Measurements from ENCODE around the gene LY6G6C.

Gene LY6G6C

DNA sequence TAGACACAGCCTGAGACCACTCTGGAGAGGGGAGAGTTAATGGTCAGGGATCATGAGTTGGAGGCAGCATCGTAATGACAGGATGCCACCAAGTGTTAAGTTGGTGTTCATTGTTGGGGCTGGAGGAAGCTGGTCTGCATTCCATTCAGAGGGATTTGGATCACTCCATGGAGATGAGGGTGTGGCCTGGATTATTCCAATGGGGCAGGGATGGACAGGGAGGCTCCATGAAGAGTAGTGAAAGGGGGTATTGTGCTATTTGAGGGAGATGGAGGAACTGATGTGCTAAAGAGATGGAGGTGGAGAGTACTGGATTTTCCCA lies 42.0 kb upstream of the LY6G6C start (continued):
- TF ChIP-seq, protein P1, sequence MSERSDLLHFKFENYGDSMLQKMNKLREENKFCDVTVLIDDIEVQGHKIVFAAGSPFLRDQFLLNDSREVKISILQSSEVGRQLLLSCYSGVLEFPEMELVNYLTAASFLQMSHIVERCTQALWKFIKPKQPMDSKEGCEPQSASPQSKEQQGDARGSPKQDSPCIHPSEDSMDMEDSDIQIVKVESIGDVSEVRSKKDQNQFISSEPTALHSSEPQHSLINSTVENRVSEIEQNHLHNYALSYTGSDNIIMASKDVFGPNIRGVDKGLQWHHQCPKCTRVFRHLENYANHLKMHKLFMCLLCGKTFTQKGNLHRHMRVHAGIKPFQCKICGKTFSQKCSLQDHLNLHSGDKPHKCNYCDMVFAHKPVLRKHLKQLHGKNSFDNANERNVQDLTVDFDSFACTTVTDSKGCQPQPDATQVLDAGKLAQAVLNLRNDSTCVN (tag by site-specific recombination; optimal IDR thresholded peaks at IDR 0.05): no peak
- TF ChIP-seq, protein P2, sequence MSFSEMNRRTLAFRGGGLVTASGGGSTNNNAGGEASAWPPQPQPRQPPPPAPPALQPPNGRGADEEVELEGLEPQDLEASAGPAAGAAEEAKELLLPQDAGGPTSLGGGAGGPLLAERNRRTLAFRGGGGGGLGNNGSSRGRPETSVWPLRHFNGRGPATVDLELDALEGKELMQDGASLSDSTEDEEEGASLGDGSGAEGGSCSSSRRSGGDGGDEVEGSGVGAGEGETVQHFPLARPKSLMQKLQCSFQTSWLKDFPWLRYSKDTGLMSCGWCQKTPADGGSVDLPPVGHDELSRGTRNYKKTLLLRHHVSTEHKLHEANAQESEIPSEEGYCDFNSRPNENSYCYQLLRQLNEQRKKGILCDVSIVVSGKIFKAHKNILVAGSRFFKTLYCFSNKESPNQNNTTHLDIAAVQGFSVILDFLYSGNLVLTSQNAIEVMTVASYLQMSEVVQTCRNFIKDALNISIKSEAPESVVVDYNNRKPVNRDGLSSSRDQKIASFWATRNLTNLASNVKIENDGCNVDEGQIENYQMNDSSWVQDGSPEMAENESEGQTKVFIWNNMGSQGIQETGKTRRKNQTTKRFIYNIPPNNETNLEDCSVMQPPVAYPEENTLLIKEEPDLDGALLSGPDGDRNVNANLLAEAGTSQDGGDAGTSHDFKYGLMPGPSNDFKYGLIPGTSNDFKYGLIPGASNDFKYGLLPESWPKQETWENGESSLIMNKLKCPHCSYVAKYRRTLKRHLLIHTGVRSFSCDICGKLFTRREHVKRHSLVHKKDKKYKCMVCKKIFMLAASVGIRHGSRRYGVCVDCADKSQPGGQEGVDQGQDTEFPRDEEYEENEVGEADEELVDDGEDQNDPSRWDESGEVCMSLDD (tag by site-specific recombination; IDR thresholded peaks at IDR 0.05): no peak
- TF ChIP-seq, protein P3, sequence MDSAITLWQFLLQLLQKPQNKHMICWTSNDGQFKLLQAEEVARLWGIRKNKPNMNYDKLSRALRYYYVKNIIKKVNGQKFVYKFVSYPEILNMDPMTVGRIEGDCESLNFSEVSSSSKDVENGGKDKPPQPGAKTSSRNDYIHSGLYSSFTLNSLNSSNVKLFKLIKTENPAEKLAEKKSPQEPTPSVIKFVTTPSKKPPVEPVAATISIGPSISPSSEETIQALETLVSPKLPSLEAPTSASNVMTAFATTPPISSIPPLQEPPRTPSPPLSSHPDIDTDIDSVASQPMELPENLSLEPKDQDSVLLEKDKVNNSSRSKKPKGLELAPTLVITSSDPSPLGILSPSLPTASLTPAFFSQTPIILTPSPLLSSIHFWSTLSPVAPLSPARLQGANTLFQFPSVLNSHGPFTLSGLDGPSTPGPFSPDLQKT (IDR thresholded peaks at IDR 0.05; ENCODE audit: borderline replicate concordance, low read depth, low read length): no peak
- no peak for TF ChIP-seq ZNF560 (tag by site-specific recombination; IDR thresholded peaks at IDR 0.05; ENCODE audit: borderline replicate concordance)
- TF ChIP-seq KLF10 (tag by site-specific recombination; IDR thresholded peaks at IDR 0.05): no peak
- TF ChIP-seq ZNF624 (tag by site-specific recombination; IDR thresholded peaks at IDR 0.05): no peak
- TF ChIP-seq ZNF311 (tag by site-specific recombination; IDR thresholded peaks at IDR 0.05; ENCODE audit: borderline replicate concordance): no peak
- no peak for TF ChIP-seq ZNF214 (tag by site-specific recombination; IDR thresholded peaks at IDR 0.05; ENCODE audit: borderline replicate concordance)
- TF ChIP-seq, protein P4, sequence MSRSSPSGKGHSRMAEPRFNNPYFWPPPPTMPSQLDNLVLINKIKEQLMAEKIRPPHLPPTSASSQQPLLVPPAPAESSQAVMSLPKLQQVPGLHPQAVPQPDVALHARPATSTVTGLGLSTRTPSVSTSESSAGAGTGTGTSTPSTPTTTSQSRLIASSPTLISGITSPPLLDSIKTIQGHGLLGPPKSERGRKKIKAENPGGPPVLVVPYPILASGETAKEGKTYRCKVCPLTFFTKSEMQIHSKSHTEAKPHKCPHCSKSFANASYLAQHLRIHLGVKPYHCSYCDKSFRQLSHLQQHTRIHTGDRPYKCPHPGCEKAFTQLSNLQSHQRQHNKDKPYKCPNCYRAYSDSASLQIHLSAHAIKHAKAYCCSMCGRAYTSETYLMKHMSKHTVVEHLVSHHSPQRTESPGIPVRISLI (tag by site-specific recombination; IDR thresholded peaks at IDR 0.05): no peak
- TF ChIP-seq SP3 (tag by site-specific recombination; IDR thresholded peaks at IDR 0.05): no peak
- no peak for TF ChIP-seq ZNF747 (tag by site-specific recombination; IDR thresholded peaks at IDR 0.05)
- TF ChIP-seq EGR2 (tag by site-specific recombination; IDR thresholded peaks at IDR 0.05; ENCODE audit: low read depth): no peak
- TF ChIP-seq SCRT1 (tag by site-specific recombination; IDR thresholded peaks at IDR 0.05; ENCODE audit: borderline replicate concordance): no peak
- TF ChIP-seq TRIM28 (IDR thresholded peaks at IDR 0.05; ENCODE audit: borderline replicate concordance, low read length): no peak
- TF ChIP-seq, protein P5, sequence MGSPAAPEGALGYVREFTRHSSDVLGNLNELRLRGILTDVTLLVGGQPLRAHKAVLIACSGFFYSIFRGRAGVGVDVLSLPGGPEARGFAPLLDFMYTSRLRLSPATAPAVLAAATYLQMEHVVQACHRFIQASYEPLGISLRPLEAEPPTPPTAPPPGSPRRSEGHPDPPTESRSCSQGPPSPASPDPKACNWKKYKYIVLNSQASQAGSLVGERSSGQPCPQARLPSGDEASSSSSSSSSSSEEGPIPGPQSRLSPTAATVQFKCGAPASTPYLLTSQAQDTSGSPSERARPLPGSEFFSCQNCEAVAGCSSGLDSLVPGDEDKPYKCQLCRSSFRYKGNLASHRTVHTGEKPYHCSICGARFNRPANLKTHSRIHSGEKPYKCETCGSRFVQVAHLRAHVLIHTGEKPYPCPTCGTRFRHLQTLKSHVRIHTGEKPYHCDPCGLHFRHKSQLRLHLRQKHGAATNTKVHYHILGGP (tag by site-specific recombination; IDR thresholded peaks at IDR 0.05): no peak
- TF ChIP-seq ZNF600 (tag by site-specific recombination; IDR thresholded peaks at IDR 0.05): peak; percentile 90
- no peak for TF ChIP-seq ZNF768 (tag by site-specific recombination; IDR thresholded peaks at IDR 0.05)
- no peak for TF ChIP-seq RBAK (tag by site-specific recombination; IDR thresholded peaks at IDR 0.05)
- no peak for TF ChIP-seq ZNF785 (tag by site-specific recombination; IDR thresholded peaks at IDR 0.05)
- no peak for TF ChIP-seq ZBTB8A (tag by site-specific recombination; IDR thresholded peaks at IDR 0.05)
- no peak for TF ChIP-seq ZNF221 (tag by site-specific recombination; IDR thresholded peaks at IDR 0.05; ENCODE audit: borderline replicate concordance)
- TF ChIP-seq ZNF423 (tag by site-specific recombination; IDR thresholded peaks at IDR 0.05): no peak
- TF ChIP-seq, protein P6, sequence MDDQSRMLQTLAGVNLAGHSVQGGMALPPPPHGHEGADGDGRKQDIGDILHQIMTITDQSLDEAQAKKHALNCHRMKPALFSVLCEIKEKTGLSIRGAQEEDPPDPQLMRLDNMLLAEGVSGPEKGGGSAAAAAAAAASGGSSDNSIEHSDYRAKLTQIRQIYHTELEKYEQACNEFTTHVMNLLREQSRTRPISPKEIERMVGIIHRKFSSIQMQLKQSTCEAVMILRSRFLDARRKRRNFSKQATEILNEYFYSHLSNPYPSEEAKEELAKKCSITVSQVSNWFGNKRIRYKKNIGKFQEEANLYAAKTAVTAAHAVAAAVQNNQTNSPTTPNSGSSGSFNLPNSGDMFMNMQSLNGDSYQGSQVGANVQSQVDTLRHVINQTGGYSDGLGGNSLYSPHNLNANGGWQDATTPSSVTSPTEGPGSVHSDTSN (CRISPR knock-in tag; IDR thresholded peaks at IDR 0.05): no peak
- TF ChIP-seq ZNF776 (tag by site-specific recombination; IDR thresholded peaks at IDR 0.05; ENCODE audit: borderline replicate concordance): no peak
- no peak for TF ChIP-seq TCF7L2 (IDR thresholded peaks at IDR 0.05; ENCODE audit: borderline replicate concordance, low read depth, low read length)
- TF ChIP-seq, protein P7, sequence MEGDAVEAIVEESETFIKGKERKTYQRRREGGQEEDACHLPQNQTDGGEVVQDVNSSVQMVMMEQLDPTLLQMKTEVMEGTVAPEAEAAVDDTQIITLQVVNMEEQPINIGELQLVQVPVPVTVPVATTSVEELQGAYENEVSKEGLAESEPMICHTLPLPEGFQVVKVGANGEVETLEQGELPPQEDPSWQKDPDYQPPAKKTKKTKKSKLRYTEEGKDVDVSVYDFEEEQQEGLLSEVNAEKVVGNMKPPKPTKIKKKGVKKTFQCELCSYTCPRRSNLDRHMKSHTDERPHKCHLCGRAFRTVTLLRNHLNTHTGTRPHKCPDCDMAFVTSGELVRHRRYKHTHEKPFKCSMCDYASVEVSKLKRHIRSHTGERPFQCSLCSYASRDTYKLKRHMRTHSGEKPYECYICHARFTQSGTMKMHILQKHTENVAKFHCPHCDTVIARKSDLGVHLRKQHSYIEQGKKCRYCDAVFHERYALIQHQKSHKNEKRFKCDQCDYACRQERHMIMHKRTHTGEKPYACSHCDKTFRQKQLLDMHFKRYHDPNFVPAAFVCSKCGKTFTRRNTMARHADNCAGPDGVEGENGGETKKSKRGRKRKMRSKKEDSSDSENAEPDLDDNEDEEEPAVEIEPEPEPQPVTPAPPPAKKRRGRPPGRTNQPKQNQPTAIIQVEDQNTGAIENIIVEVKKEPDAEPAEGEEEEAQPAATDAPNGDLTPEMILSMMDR (tag by site-specific recombination; IDR thresholded peaks at IDR 0.05): no peak
- TF ChIP-seq ZNF621 (tag by site-specific recombination; IDR thresholded peaks at IDR 0.05): no peak
- TF ChIP-seq HOXA7 (CRISPR knock-in tag; IDR thresholded peaks at IDR 0.05; ENCODE audit: borderline replicate concordance): no peak
- no peak for TF ChIP-seq MEIS1 (CRISPR knock-in tag; IDR thresholded peaks at IDR 0.05; ENCODE audit: borderline replicate concordance)
- TF ChIP-seq KLF8 (tag by site-specific recombination; IDR thresholded peaks at IDR 0.05): no peak
- TF ChIP-seq ZNF132 (tag by site-specific recombination; IDR thresholded peaks at IDR 0.05; ENCODE audit: borderline replicate concordance): no peak
- no peak for TF ChIP-seq ZNF335 (tag by site-specific recombination; conservative IDR thresholded peaks at IDR 0.05)
- TF ChIP-seq ZNF658 (tag by site-specific recombination; IDR thresholded peaks at IDR 0.05): no peak
